GM18951 (cell line): ENCODE measurements around the gene FTSJ3.

ENCODE experiments used
- POLR2A ChIP-seq: IDR thresholded peaks from 4 replicates; pipeline ENCODE4 v1.6.1; 2011; ENCODE audit warnings: mild to moderate bottlenecking; ENCODE audit not compliant: insufficient read length, insufficient read depth; ENCODE audit errors: extremely low read depth
- in situ Hi-C: fragments of 300-500 bp; cut with MboI; formaldehyde crosslinking; loops from one replicate; pipeline ENCODE4 v1.12.0; 2022; ENCODE audit warnings: low sequenced_read_pairs, mixed read lengths, inconsistent platforms; ENCODE audit not compliant: unreplicated experiment

FTSJ3 gene

DNA sequence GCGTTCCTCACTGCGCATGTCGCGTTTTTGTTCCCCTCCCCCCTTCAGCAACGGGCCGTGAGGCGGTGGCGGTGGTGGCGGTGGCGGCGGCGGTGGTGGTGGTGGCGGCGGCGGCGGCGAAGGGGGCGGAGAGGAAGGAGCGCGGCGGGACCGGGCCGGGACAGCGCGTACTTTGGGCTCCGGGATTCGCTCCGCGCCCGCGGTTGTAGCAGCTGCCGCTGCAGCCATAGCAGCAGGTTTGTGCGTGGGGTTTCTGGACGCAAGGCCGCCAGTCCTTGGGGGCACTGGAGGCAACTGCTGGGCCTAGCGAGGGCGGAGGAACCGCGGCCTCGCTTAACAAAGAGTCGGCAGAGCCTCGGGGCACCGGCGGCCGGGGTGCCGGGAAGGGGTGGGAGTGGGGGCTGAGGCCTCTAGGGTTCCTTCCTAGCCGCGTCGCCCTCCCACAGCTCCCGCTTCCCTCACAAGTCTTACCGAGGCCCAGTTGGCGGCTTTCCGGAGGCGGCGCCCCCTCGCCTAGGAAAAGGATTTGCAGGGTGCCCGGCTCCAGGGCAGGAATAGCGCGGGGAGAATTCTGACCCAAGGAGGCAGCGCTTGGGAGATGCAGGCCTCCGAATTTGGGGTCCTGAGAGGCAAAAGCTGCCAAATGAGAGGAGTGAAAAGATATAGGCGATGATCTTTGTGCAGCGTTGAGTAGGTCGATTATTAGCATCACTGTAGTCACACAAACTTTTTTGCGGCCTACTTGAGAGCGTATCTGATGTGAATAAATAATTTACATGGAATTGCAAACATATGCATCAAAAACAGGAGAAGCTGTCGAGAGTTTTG lies 53.1 kb downstream of the FTSJ3 start, which contains the start of gene DDX42:
Gene DDX42, plus strand, starts transcription at position 30 of the 828 bp plus-strand sequence. CDS start 12,880 bp downstream, outside the sequence.
- in situ Hi-C loops, result no loop called here
- TF ChIP-seq POLR2A, result peak; percentile 58

DNA sequence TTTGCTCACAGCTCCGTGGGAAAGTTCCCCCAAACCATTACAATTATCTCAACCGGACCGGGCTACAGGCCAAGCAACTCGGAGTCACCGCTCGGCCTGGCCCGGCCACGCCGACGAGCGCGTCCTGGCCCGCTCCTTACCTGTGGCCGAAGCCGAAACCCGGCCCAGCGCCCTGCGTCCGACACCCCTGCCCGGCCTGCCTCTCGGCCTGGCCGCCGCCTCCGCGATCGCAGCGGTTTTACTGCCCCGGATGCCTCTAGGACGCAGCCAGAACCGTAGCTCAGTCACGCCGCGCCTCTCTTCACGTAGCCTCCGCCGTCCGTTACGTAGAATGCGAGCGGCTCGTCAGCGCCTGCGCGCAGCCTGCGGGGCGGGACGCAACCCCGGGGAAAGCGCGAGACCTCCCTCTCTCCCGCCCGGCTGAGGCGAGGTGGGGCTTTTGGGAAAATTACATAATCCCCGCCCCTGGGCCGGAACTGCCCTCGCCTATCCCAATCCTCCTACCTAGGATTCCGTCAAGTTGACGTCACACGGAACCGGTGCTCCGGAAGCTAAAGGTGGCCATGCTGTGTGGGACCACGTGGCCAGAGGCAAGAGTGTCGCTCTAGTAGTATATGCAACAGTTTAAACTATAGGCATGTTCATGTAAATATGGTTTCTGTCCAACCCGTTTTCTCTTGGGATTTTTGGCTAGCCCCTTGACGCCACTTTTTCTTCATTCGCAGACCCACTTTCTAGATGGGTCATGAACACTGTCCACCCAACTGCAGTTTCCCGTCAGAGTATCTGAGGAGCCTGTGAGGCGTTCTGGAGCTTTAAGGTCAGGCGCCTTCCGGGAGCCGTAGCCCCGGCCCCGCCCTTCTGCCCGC lies 54.0 kb downstream of the FTSJ3 start, which contains the start of gene CCDC47:
Gene CCDC47, minus strand, starts transcription at position 326 of the 869 bp plus-strand sequence. CDS start 7,422 bp downstream, outside the sequence.
- in situ Hi-C loops, result no loop called here
- peak; percentile 94 for TF ChIP-seq POLR2A

DNA sequence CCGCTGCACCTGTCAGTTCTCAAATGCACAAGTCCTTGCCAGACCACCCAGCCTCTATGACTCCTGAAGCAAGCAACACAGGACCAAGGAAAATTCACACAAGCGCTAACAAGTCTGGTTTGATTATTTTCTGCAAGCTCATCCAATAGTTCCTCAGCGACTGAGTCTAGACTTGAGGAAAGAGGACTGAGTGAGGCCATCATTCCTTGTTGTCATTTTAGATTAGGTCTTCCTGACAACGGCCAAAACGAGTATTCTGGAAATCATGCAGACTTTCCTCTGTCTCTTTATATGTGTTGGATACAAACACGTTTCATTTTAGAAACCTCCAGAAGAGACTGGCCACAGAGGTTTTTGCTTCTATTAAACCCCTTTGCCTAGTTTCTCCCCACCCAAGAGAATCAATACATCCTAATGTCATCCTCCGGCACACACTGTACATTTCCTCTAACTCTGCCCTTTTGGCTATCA lies 54.6 kb downstream of the FTSJ3 start:
- in situ Hi-C loops, result no loop called here
- TF ChIP-seq POLR2A, result no peak
